CD14-positive monocyte (primary cell): ENCODE measurements around the gene GRIK5. TPM values are rescaled to one million over a fixed set of nuclear protein-coding genes. Genes with fewer than 3 reads are reported as not detected.

ENCODE experiments used
- DNase-seq, 3 donors: peaks; one replicate each; pipeline ENCODE4 v3.0.0-alpha.2; 2011 to 2022
- H2AFZ ChIP-seq: 2 replicates; pipeline ENCODE4 v1.6.0; 2012; ENCODE audit warnings: mild to moderate bottlenecking, low read depth, low read length, inconsistent platforms; ENCODE audit not compliant: insufficient read depth, poor library complexity, severe bottlenecking
- H3K27ac ChIP-seq, 2 donors: 1 replicate in 1 of 2; 2 replicates in 1 of 2; pipeline ENCODE4 v1.5.1; 2012 to 2013; ENCODE audit warnings: low read length in 2 of 2, control low read depth in 1 of 2, inconsistent platforms in 1 of 2, low read depth in 1 of 2, mild to moderate bottlenecking in 1 of 2
- H3K27me3 ChIP-seq, 2 donors: one replicate each; pipeline versions ENCODE4 v1.6.0 to v1.6.1; 2011 to 2013; ENCODE audit warnings: low read length in 2 of 2; ENCODE audit not compliant: control insufficient read depth in 2 of 2, insufficient read depth in 2 of 2
- H3K36me3 ChIP-seq, 2 donors: replicated peaks in 1 of 2; 1 replicate in 1 of 2; 2 replicates in 1 of 2; pipeline versions ENCODE4 v1.5.1 to v1.6.1; 2012 to 2013; ENCODE audit warnings: low read length in 2 of 2, control low read depth in 1 of 2, inconsistent platforms in 1 of 2, mild to moderate bottlenecking in 1 of 2; ENCODE audit not compliant: insufficient read depth in 2 of 2, control insufficient read depth in 1 of 2
- H3K4me1 ChIP-seq, 2 donors: 1 replicate in 1 of 2; 2 replicates in 1 of 2; pipeline versions ENCODE4 v1.5.1 to v1.6.1; 2012 to 2013; ENCODE audit warnings: low read length in 2 of 2, control low read depth in 1 of 2, inconsistent platforms in 1 of 2, mild to moderate bottlenecking in 1 of 2, moderate library complexity in 1 of 2; ENCODE audit not compliant: insufficient read depth in 2 of 2, control insufficient read depth in 1 of 2
- H3K4me2 ChIP-seq: replicated peaks from 2 replicates; pipeline ENCODE3; 2012; ENCODE audit warnings: low read length, moderate library complexity, mild to moderate bottlenecking; ENCODE audit not compliant: poor library complexity, severe bottlenecking; ENCODE audit errors: extremely low read depth
- H3K4me3 ChIP-seq, 3 experiments: fragments of 200-600 bp in 1 of 3; sonication (generic) in 1 of 3; replicated peaks in 1 of 3; 1 replicate in 2 of 3; 2 replicates in 1 of 3; pipeline ENCODE4 v1.5.1; 2011 to 2013; ENCODE audit warnings: low read length in 3 of 3, mild to moderate bottlenecking in 3 of 3, control low read depth in 2 of 3, low read depth in 2 of 3, inconsistent platforms in 1 of 3, moderate library complexity in 1 of 3
- H3K79me2 ChIP-seq: 2 replicates; pipeline ENCODE4 v1.6.0; 2012; ENCODE audit warnings: mild to moderate bottlenecking, control low read depth, inconsistent platforms, low read length, moderate library complexity; ENCODE audit not compliant: insufficient read depth
- H3K9ac ChIP-seq: 2 replicates; pipeline ENCODE4 v1.6.0; 2017; ENCODE audit warnings: low read length, mild to moderate bottlenecking; ENCODE audit not compliant: insufficient read depth, poor library complexity, severe bottlenecking
- H3K9me3 ChIP-seq, 2 donors: replicated peaks in 1 of 2; 1 replicate in 1 of 2; 2 replicates in 1 of 2; pipeline versions ENCODE4 v1.5.1 to v1.6.1; 2012 to 2013; ENCODE audit warnings: low read length in 2 of 2, control low read depth in 1 of 2; ENCODE audit not compliant: control insufficient read depth in 1 of 2, insufficient read depth in 1 of 2
- H4K20me1 ChIP-seq: 2 replicates; pipeline ENCODE4 v1.6.0; 2012; ENCODE audit warnings: mild to moderate bottlenecking, low read length, control low read depth, moderate library complexity; ENCODE audit not compliant: insufficient read depth
- H3K27ac Mint-ChIP-seq, 7 donors: one replicate each; pipeline ENCODE4 v1.8.0; 2020; ENCODE audit warnings: mild to moderate bottlenecking in 7 of 7, mixed read lengths in 7 of 7, moderate library complexity in 6 of 7, inconsistent platforms in 2 of 7
- H3K27me3 Mint-ChIP-seq, 3 donors: one replicate each; pipeline ENCODE4 v1.8.0; 2021 to 2022; ENCODE audit warnings: low read depth in 3 of 3, mild to moderate bottlenecking in 3 of 3, mixed read lengths in 3 of 3, moderate library complexity in 3 of 3, inconsistent platforms in 1 of 3
- H3K36me3 Mint-ChIP-seq, 2 donors: one replicate each; pipeline ENCODE4 v1.8.0; 2020; ENCODE audit warnings: mixed read lengths in 2 of 2, inconsistent platforms in 1 of 2, mild to moderate bottlenecking in 1 of 2
- H3K4me1 Mint-ChIP-seq: one replicate; pipeline ENCODE4 v1.8.0; 2020; ENCODE audit warnings: mild to moderate bottlenecking, mixed read lengths
- H3K4me3 Mint-ChIP-seq, 2 donors: one replicate each; pipeline ENCODE4 v1.8.0; 2020; ENCODE audit warnings: mild to moderate bottlenecking in 2 of 2, mixed read lengths in 2 of 2, moderate library complexity in 1 of 2
- H3K9me3 Mint-ChIP-seq, 7 donors: one replicate each; pipeline ENCODE4 v1.8.0; 2020 to 2022; ENCODE audit warnings: mixed read lengths in 7 of 7, mild to moderate bottlenecking in 6 of 7, moderate library complexity in 6 of 7, inconsistent platforms in 2 of 7
- WGBS: methylation state at CpG from one replicate; pipeline ENCODE4 v1.1.5; 2013; ENCODE audit warnings: missing lambda C conversion rate; ENCODE audit not compliant: insufficient coverage; 5-methylcytosine and 5-hydroxymethylcytosine counted together
- intact Hi-C, 2 donors: fragments of 100-400 bp; cut with micrococcal nuclease; formaldehyde crosslinking; loops; one replicate each; pipeline versions ENCODE4 v1.15.0 to v1.15.1; 2023
- polyA plus RNA-seq, 3 donors: library from polyadenylated mRNA; depleted of rRNA in 1 of 3; unstranded in 2 of 3; stranded (reverse) in 1 of 3; fragments of 300-500 nt in 2 of 3; fragments of >200 nt in 1 of 3; fragmentation: Illumina TruSeq in 2 of 3; gene quantifications; 1 replicate in 2 of 3; 2 replicates in 1 of 3; pipeline ENCODE4 v1.2.3, GENCODE V29; 2012 to 2021
- TF ChIP-seq, protein P1 (sequence below): fragments of 200-600 bp; IDR thresholded peaks from one replicate; pipeline ENCODE4 v1.8.0; 2022; ENCODE audit warnings: antibody characterized with exemption, mild to moderate bottlenecking

GRIK5 gene
- polyA plus RNA-seq, 3 donors: 0.12 to 0.28 TPM; not detected in 1

GRCh38 chr19:42097461-42097860, 27.5 kb upstream of the GRIK5 start:
- H3K9ac ChIP-seq: no peak overlapping the region
- intact Hi-C loops: no loop called here
- no peak overlapping the region for H3K4me3 ChIP-seq
- DNase-seq: no peak
- TF ChIP-seq, protein P1, sequence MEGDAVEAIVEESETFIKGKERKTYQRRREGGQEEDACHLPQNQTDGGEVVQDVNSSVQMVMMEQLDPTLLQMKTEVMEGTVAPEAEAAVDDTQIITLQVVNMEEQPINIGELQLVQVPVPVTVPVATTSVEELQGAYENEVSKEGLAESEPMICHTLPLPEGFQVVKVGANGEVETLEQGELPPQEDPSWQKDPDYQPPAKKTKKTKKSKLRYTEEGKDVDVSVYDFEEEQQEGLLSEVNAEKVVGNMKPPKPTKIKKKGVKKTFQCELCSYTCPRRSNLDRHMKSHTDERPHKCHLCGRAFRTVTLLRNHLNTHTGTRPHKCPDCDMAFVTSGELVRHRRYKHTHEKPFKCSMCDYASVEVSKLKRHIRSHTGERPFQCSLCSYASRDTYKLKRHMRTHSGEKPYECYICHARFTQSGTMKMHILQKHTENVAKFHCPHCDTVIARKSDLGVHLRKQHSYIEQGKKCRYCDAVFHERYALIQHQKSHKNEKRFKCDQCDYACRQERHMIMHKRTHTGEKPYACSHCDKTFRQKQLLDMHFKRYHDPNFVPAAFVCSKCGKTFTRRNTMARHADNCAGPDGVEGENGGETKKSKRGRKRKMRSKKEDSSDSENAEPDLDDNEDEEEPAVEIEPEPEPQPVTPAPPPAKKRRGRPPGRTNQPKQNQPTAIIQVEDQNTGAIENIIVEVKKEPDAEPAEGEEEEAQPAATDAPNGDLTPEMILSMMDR: no peak
- no peaks in the 10 kb centered on the region for H3K4me1 ChIP-seq
- no peak overlapping the region for H2AFZ ChIP-seq
- peaks cover 96% of the 10 kb centered on the region for H4K20me1 ChIP-seq
- Mint-ChIP-seq H3K9me3 (no peaks in the 10 kb centered on the region), H3K4me3 (no peak overlapping the region), H3K27ac (no peak overlapping the region), H3K4me1 (no peaks in the 10 kb centered on the region), H3K36me3 (peaks cover 69 to 92% of the 10 kb centered on the region in 2 donors), H3K27me3 (peaks cover 0 to 2% (median 0%) of the 10 kb centered on the region in 3 donors)
- H3K27me3 ChIP-seq: no peaks in the 10 kb centered on the region
- WGBS: 90% methylated on average over 2 of the region's 5 CpGs
- no peak overlapping the region for H3K4me2 ChIP-seq
- H3K9me3 ChIP-seq: no peaks in the 10 kb centered on the region
- H3K79me2 ChIP-seq: no peaks in the 10 kb centered on the region
- peaks cover 80 to 97% of the 10 kb centered on the region in 2 donors for H3K36me3 ChIP-seq
- no peak overlapping the region for H3K27ac ChIP-seq

DNA sequence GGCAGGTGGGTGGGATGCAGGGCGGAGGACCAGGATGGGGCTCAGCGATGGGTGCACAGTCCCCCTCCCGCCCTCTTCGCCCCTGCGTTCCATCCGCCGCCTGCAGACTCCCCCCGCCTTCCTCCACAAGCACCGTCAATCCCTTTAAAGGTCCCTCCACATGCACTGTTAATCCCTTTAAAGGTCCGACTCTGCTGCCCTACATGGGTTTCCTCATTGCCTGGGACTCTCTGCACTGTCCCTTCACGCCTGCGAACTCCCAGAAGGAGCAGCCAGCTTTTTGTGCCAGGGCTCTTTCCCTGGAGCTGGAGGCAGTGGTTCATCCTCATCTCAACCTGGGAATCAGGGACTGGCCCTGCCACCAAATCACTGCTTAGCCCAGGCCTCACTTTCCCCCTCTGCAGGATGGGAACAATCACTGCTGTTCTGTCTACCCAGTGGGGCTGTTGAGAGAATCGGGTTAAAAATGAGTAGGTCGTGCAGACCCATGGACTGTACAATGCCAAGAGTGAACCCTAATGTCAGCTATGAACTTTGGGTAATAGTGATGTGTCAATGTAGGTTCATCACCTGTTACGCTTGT, 26.3 kb upstream of the GRIK5 start:
- 97% methylated on average over 9 of the region's 15 CpGs for WGBS
- H3K27me3 Mint-ChIP-seq: peaks cover 0 to 2% (median 0%) of the 10 kb centered on the region in 3 donors
- H3K9me3 Mint-ChIP-seq: no peaks in the 10 kb centered on the region
- H2AFZ ChIP-seq: no peak overlapping the region
- TF ChIP-seq, protein P1: no peak
- no peak overlapping the region for H3K27ac Mint-ChIP-seq
- no peaks in the 10 kb centered on the region for H3K27me3 ChIP-seq
- peaks cover 88 to 97% of the 10 kb centered on the region in 2 donors for H3K36me3 ChIP-seq
- H4K20me1 ChIP-seq: peaks cover 96% of the 10 kb centered on the region
- H3K4me3 ChIP-seq: no peak overlapping the region
- H3K4me1 ChIP-seq: no peaks in the 10 kb centered on the region
- DNase-seq: no peak
- H3K36me3 Mint-ChIP-seq: peaks cover 73 to 94% of the 10 kb centered on the region in 2 donors
- no peak overlapping the region for H3K9ac ChIP-seq
- H3K4me3 Mint-ChIP-seq: no peak overlapping the region
- no peaks in the 10 kb centered on the region for H3K79me2 ChIP-seq
- H3K27ac ChIP-seq: no peak overlapping the region
- no peaks in the 10 kb centered on the region for H3K9me3 ChIP-seq
- H3K4me2 ChIP-seq: no peak overlapping the region
- H3K4me1 Mint-ChIP-seq: peaks cover 2% of the 10 kb centered on the region
- intact Hi-C loops: no loop called here
